Esophagus squamous epithelium (tissue), 4 donors: ENCODE results near the gene IL16.

Experiments used
- CTCF ChIP-seq, 6 experiments: fragments of 450-650 bp in 4 of 6; fragments of 200-600 bp in 2 of 6; sonication (generic) in 2 of 6; IDR thresholded peaks; one replicate each; pipeline ENCODE4 v1.5.1; 2016 to 2019; ENCODE audit warnings: antibody characterized with exemption in 6 of 6, mild to moderate bottlenecking in 4 of 6, moderate library complexity in 4 of 6
- POLR2A ChIP-seq, 4 donors: fragments of 450-650 bp; IDR thresholded peaks; one replicate each; pipeline ENCODE4 v1.6.1; 2017; ENCODE audit warnings: antibody characterized with exemption in 4 of 4, mild to moderate bottlenecking in 4 of 4, moderate library complexity in 3 of 4

- TF ChIP-seq POLR2A (IDR thresholded peaks at IDR 0.05) (no peak), CTCF (IDR thresholded peaks at IDR 0.05) (no peak)
Measured at GRCh38 chr15:81360491-81360890, 163.8 kb downstream of the IL16 start.
